ENCODE measurements around the gene XKR7.

The XKR7 gene

DNA sequence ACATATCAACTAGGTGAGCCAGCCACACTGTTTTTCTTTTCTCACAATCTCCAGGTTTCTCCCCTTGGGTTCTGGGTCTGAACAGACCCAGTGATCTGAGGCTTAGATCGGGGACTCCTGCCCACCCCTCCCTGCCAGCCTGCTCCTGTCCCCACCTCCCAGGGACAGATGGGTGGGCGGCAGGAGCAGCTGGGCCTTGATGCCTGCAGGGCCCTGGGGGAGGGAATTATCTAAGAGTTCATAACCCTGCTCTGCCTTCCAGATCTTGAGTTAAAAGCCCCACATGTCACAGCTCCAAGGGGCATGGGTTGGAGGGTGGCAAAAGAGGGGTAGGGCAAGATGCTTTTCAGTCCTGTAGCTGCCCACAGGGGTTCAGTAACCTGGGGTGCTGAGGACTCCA, 5.2 kb upstream of the XKR7 start:
- H3K9me3 ChIP-seq (ENCODE audit: control insufficient read depth in 2 of 2, low read length in 2 of 2): no peaks in the 10 kb centered on the region
- H3K9ac ChIP-seq (ENCODE audit: low read length in 2 of 2): no peak overlapping the region
- peaks cover 18 to 19% of the 10 kb centered on the region in 2 donors for H3K27me3 ChIP-seq (ENCODE audit: control insufficient read depth in 1 of 2, insufficient read depth in 2 of 2, low read length in 2 of 2)
- no peaks in the 10 kb centered on the region for H3K36me3 ChIP-seq (ENCODE audit: control insufficient read depth in 2 of 2, insufficient read depth in 2 of 2, low read length in 2 of 2)
- no peak overlapping the region for H3K4me3 ChIP-seq (ENCODE audit: low read length in 2 of 2)
- H3K4me1 ChIP-seq (ENCODE audit: control insufficient read depth, insufficient read depth, low read length): no peaks in the 10 kb centered on the region
- H3K27ac ChIP-seq (ENCODE audit: low read length): no peak overlapping the region

- H3K27me3 ChIP-seq (ENCODE audit: control insufficient read depth in 1 of 2, insufficient read depth in 2 of 2, low read length in 2 of 2): peaks cover 18 to 21% of the 10 kb centered on the region in 2 donors
- H3K9me3 ChIP-seq (ENCODE audit: control insufficient read depth in 2 of 2, low read length in 2 of 2): no peaks in the 10 kb centered on the region
- H3K4me1 ChIP-seq (ENCODE audit: control insufficient read depth, insufficient read depth, low read length): no peaks in the 10 kb centered on the region
- H3K4me3 ChIP-seq (ENCODE audit: low read length in 2 of 2): no peak overlapping the region
- H3K36me3 ChIP-seq (ENCODE audit: control insufficient read depth in 2 of 2, insufficient read depth in 2 of 2, low read length in 2 of 2): no peaks in the 10 kb centered on the region
- H3K9ac ChIP-seq (ENCODE audit: low read length in 2 of 2): no peak overlapping the region
- H3K27ac ChIP-seq (ENCODE audit: low read length): no peak overlapping the region
Measured at GRCh38 chr20:31963889-31964288, 4.1 kb upstream of the XKR7 start.

- no peak overlapping the region for H3K4me3 ChIP-seq (ENCODE audit: low read length in 2 of 2)
- H3K9me3 ChIP-seq (ENCODE audit: control insufficient read depth in 2 of 2, low read length in 2 of 2): no peaks in the 10 kb centered on the region
- H3K4me1 ChIP-seq (ENCODE audit: control insufficient read depth, insufficient read depth, low read length): no peaks in the 10 kb centered on the region
- H3K27me3 ChIP-seq (ENCODE audit: control insufficient read depth in 1 of 2, insufficient read depth in 2 of 2, low read length in 2 of 2): peaks cover 21 to 26% of the 10 kb centered on the region in 2 donors
- no peaks in the 10 kb centered on the region for H3K36me3 ChIP-seq (ENCODE audit: control insufficient read depth in 2 of 2, insufficient read depth in 2 of 2, low read length in 2 of 2)
- no peak overlapping the region for H3K9ac ChIP-seq (ENCODE audit: low read length in 2 of 2)
- H3K27ac ChIP-seq (ENCODE audit: low read length): no peak overlapping the region
Measured at GRCh38 chr20:31966991-31967655, 828 bp upstream of the XKR7 start.

GRCh38 chr20:31968291-31969126, 558 bp downstream of the XKR7 start:
- Histone ChIP-seq H3K27ac (ENCODE audit: low read length) (no peak overlapping the region), H3K4me1 (ENCODE audit: control insufficient read depth, insufficient read depth, low read length) (no peaks in the 10 kb centered on the region), H3K4me3 (ENCODE audit: low read length in 2 of 2) (no peak overlapping the region), H3K9me3 (ENCODE audit: control insufficient read depth in 2 of 2, low read length in 2 of 2) (no peaks in the 10 kb centered on the region), H3K9ac (ENCODE audit: low read length in 2 of 2) (no peak overlapping the region), H3K36me3 (ENCODE audit: control insufficient read depth in 2 of 2, insufficient read depth in 2 of 2, low read length in 2 of 2) (no peaks in the 10 kb centered on the region), H3K27me3 (ENCODE audit: control insufficient read depth in 1 of 2, insufficient read depth in 2 of 2, low read length in 2 of 2) (peaks cover 21 to 27% of the 10 kb centered on the region in 2 donors)

GRCh38 chr20:31969991-31970390, 2.0 kb downstream of the XKR7 start:
- Histone ChIP-seq H3K4me3 (ENCODE audit: low read length in 2 of 2) (no peak overlapping the region), H3K9me3 (ENCODE audit: control insufficient read depth in 2 of 2, low read length in 2 of 2) (no peaks in the 10 kb centered on the region), H3K27ac (ENCODE audit: low read length) (no peak overlapping the region), H3K9ac (ENCODE audit: low read length in 2 of 2) (no peak overlapping the region), H3K27me3 (ENCODE audit: control insufficient read depth in 1 of 2, insufficient read depth in 2 of 2, low read length in 2 of 2) (peaks cover 26 to 29% of the 10 kb centered on the region in 2 donors), H3K4me1 (ENCODE audit: control insufficient read depth, insufficient read depth, low read length) (no peaks in the 10 kb centered on the region), H3K36me3 (ENCODE audit: control insufficient read depth in 2 of 2, insufficient read depth in 2 of 2, low read length in 2 of 2) (no peaks in the 10 kb centered on the region)

GRCh38 chr20:31972471-31973021, 4.6 kb downstream of the XKR7 start:
- no peaks in the 10 kb centered on the region for H3K36me3 ChIP-seq (ENCODE audit: control insufficient read depth in 2 of 2, insufficient read depth in 2 of 2, low read length in 2 of 2)
- no peak overlapping the region for H3K9ac ChIP-seq (ENCODE audit: low read length in 2 of 2)
- peaks cover 10 to 23% of the 10 kb centered on the region in 2 donors for H3K27me3 ChIP-seq (ENCODE audit: control insufficient read depth in 1 of 2, insufficient read depth in 2 of 2, low read length in 2 of 2)
- H3K9me3 ChIP-seq (ENCODE audit: control insufficient read depth in 2 of 2, low read length in 2 of 2): no peaks in the 10 kb centered on the region
- no peaks in the 10 kb centered on the region for H3K4me1 ChIP-seq (ENCODE audit: control insufficient read depth, insufficient read depth, low read length)
- H3K27ac ChIP-seq (ENCODE audit: low read length): no peak overlapping the region
- no peak overlapping the region for H3K4me3 ChIP-seq (ENCODE audit: low read length in 2 of 2)

GRCh38 chr20:31974296-31974695, 6.3 kb downstream of the XKR7 start:
- H3K4me3 ChIP-seq (ENCODE audit: low read length in 2 of 2): no peak overlapping the region
- no peaks in the 10 kb centered on the region for H3K36me3 ChIP-seq (ENCODE audit: control insufficient read depth in 2 of 2, insufficient read depth in 2 of 2, low read length in 2 of 2)
- H3K9ac ChIP-seq (ENCODE audit: low read length in 2 of 2): no peak overlapping the region
- peaks cover 7 to 18% of the 10 kb centered on the region in 2 donors for H3K27me3 ChIP-seq (ENCODE audit: control insufficient read depth in 1 of 2, insufficient read depth in 2 of 2, low read length in 2 of 2)
- H3K4me1 ChIP-seq (ENCODE audit: control insufficient read depth, insufficient read depth, low read length): no peaks in the 10 kb centered on the region
- H3K27ac ChIP-seq (ENCODE audit: low read length): no peak overlapping the region
- H3K9me3 ChIP-seq (ENCODE audit: control insufficient read depth in 2 of 2, low read length in 2 of 2): no peaks in the 10 kb centered on the region

- Histone ChIP-seq H3K27me3 (ENCODE audit: control insufficient read depth in 1 of 2, insufficient read depth in 2 of 2, low read length in 2 of 2) (peaks cover 7 to 19% of the 10 kb centered on the region in 2 donors), H3K27ac (ENCODE audit: low read length) (no peak overlapping the region), H3K9ac (ENCODE audit: low read length in 2 of 2) (no peak overlapping the region), H3K9me3 (ENCODE audit: control insufficient read depth in 2 of 2, low read length in 2 of 2) (no peaks in the 10 kb centered on the region), H3K36me3 (ENCODE audit: control insufficient read depth in 2 of 2, insufficient read depth in 2 of 2, low read length in 2 of 2) (no peaks in the 10 kb centered on the region), H3K4me3 (ENCODE audit: low read length in 2 of 2) (no peak overlapping the region), H3K4me1 (ENCODE audit: control insufficient read depth, insufficient read depth, low read length) (no peaks in the 10 kb centered on the region)
Measured at GRCh38 chr20:31974951-31975487, 7.1 kb downstream of the XKR7 start.

DNA sequence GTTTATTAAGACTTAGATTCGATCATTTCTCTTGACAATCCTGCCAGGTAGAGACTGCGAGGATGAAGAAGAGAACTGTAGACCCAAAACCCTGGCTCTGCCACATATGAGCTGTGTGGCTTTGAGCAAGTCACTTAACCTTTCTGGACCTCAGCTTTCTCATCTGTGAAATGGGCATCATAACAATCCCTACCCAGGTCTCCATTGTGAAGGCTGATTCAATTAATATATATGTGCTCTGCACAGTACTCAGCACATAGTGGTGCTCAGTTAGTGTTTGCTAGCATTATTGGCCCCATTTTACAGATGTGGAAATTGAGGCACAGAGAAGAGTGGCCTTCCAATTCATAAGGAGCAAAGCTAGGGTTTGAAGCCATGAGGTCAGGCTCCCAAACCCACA, 7.9 kb downstream of the XKR7 start:
- Histone ChIP-seq H3K27ac (ENCODE audit: low read length) (no peak overlapping the region), H3K27me3 (ENCODE audit: control insufficient read depth in 1 of 2, insufficient read depth in 2 of 2, low read length in 2 of 2) (peaks cover 11 to 20% of the 10 kb centered on the region in 2 donors), H3K4me3 (ENCODE audit: low read length in 2 of 2) (no peak overlapping the region), H3K9me3 (ENCODE audit: control insufficient read depth in 2 of 2, low read length in 2 of 2) (no peaks in the 10 kb centered on the region), H3K36me3 (ENCODE audit: control insufficient read depth in 2 of 2, insufficient read depth in 2 of 2, low read length in 2 of 2) (no peaks in the 10 kb centered on the region), H3K4me1 (ENCODE audit: control insufficient read depth, insufficient read depth, low read length) (no peaks in the 10 kb centered on the region), H3K9ac (ENCODE audit: low read length in 2 of 2) (no peak overlapping the region)

DNA sequence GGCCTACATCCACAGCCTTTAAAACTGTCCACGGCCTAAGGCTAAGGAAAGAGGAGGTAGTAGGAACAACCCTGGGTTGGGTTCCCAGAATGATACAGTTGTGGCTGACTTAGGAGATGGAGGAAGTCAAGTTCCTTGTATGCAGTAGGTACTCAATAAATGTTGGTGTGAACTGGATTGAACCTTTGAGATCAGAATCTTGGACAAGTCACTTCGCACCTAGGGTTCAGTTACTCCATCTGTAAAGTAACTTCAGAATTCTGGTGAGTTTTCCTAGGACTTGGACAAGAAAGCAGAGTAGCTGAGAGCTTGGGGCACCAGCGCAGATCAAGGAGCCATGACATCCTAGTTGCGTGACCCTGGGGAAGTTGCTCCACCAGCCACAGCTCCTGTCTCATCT, 9.1 kb downstream of the XKR7 start:
- Histone ChIP-seq H3K4me3 (ENCODE audit: low read length in 2 of 2) (no peak overlapping the region), H3K36me3 (ENCODE audit: control insufficient read depth in 2 of 2, insufficient read depth in 2 of 2, low read length in 2 of 2) (no peaks in the 10 kb centered on the region), H3K9me3 (ENCODE audit: control insufficient read depth in 2 of 2, low read length in 2 of 2) (no peaks in the 10 kb centered on the region), H3K4me1 (ENCODE audit: control insufficient read depth, insufficient read depth, low read length) (no peaks in the 10 kb centered on the region), H3K27me3 (ENCODE audit: control insufficient read depth in 1 of 2, insufficient read depth in 2 of 2, low read length in 2 of 2) (peaks cover 11 to 25% of the 10 kb centered on the region in 2 donors), H3K9ac (ENCODE audit: low read length in 2 of 2) (no peak overlapping the region), H3K27ac (ENCODE audit: low read length) (no peak overlapping the region)

All from stomach smooth muscle (tissue), 2 donors.